Measurements from ENCODE around the gene ASCC2. TPM values are rescaled to one million over a fixed set of nuclear protein-coding genes. Genes with fewer than 3 reads are reported as not detected.
"Not testable (repeated sequence)": the region's sequence is repeated elsewhere in the genome, so short reads cannot be mapped to it uniquely, and the experiment has no call there.

Gene ASCC2
- polyA plus RNA-seq, 4 donors: 38.3 to 80.1 (median 57.9) TPM

DNA sequence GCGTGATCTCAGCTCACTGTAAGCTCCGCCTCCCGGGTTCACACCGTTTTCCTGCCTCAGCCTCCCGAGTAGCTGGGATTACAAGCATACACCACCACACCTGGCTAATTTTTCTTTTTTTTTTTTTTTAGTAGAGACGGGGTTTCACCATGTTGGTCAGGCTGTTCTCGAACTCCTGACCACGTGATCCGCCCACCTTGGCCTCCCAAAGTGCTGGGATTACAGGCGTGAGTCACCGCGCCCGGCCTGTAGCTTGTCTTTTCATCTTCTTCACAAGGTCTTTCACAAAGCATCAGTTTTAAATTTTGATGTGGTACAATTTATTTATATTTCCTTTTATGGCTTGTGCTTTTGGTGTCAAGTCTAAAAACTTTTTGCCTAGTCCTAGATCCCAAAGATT, 27.5 kb upstream of the ASCC2 start:
- DNase-seq; H3K4me1 ChIP-seq (ENCODE audit: control insufficient read depth in 3 of 3, insufficient read depth in 2 of 3, low read depth in 1 of 3, low read length in 2 of 3); H3K36me3 ChIP-seq (ENCODE audit: control insufficient read depth in 3 of 3, insufficient read depth in 2 of 3, low read depth in 1 of 3, low read length in 3 of 3); H3K9me3 ChIP-seq (ENCODE audit: control insufficient read depth in 2 of 2, insufficient read depth in 1 of 2, low read depth in 1 of 2, low read length in 1 of 2); H3K27ac ChIP-seq (ENCODE audit: low read depth in 1 of 3, low read length in 2 of 3); FAIRE-seq; H3K27me3 ChIP-seq (ENCODE audit: control insufficient read depth in 3 of 3, insufficient read depth in 3 of 3, low read length in 3 of 3); H3K4me3 ChIP-seq (ENCODE audit: low read depth in 1 of 3, low read length in 3 of 3): not testable (repeated sequence)
- WGBS, 3 donors: 83 to 90% (median 84%) methylated on average over 12 to 13 of the region's 13 CpGs

- FAIRE-seq (no peak), DNase-seq (no peak)
- Histone ChIP-seq H3K27me3 (ENCODE audit: control insufficient read depth in 3 of 3, insufficient read depth in 3 of 3, low read length in 3 of 3) (no peaks in the 10 kb centered on the region), H3K4me3 (ENCODE audit: low read depth in 1 of 3, low read length in 3 of 3) (no peak overlapping the region), H3K9me3 (ENCODE audit: control insufficient read depth in 2 of 2, insufficient read depth in 1 of 2, low read depth in 1 of 2, low read length in 1 of 2) (no peaks in the 10 kb centered on the region), H3K4me1 (ENCODE audit: control insufficient read depth in 3 of 3, insufficient read depth in 2 of 3, low read depth in 1 of 3, low read length in 2 of 3) (no peaks in the 10 kb centered on the region), H3K27ac (ENCODE audit: low read depth in 1 of 3, low read length in 2 of 3) (no peak overlapping the region), H3K36me3 (ENCODE audit: control insufficient read depth in 3 of 3, insufficient read depth in 2 of 3, low read depth in 1 of 3, low read length in 3 of 3) (no peaks in the 10 kb centered on the region)
- WGBS, 3 donors: 74 to 92% (median 83%) methylated on average over 2 of the region's 2 CpGs
Measured at GRCh38 chr22:29861672-29862297, 23.7 kb upstream of the ASCC2 start.

GRCh38 chr22:29860006-29860766, 22.1 kb upstream of the ASCC2 start:
- Histone ChIP-seq H3K4me1 (ENCODE audit: control insufficient read depth in 3 of 3, insufficient read depth in 2 of 3, low read depth in 1 of 3, low read length in 2 of 3) (no peaks in the 10 kb centered on the region), H3K9me3 (ENCODE audit: control insufficient read depth in 2 of 2, insufficient read depth in 1 of 2, low read depth in 1 of 2, low read length in 1 of 2) (no peaks in the 10 kb centered on the region), H3K27me3 (ENCODE audit: control insufficient read depth in 3 of 3, insufficient read depth in 3 of 3, low read length in 3 of 3) (no peaks in the 10 kb centered on the region), H3K27ac (ENCODE audit: low read depth in 1 of 3, low read length in 2 of 3) (no peak overlapping the region), H3K36me3 (ENCODE audit: control insufficient read depth in 3 of 3, insufficient read depth in 2 of 3, low read depth in 1 of 3, low read length in 3 of 3) (no peaks in the 10 kb centered on the region), H3K4me3 (ENCODE audit: low read depth in 1 of 3, low read length in 3 of 3) (no peak overlapping the region)
- no peak for DNase-seq
- FAIRE-seq: no peak
- WGBS, 3 donors: 71 to 77% (median 75%) methylated on average over 2 of the region's 2 CpGs

DNA sequence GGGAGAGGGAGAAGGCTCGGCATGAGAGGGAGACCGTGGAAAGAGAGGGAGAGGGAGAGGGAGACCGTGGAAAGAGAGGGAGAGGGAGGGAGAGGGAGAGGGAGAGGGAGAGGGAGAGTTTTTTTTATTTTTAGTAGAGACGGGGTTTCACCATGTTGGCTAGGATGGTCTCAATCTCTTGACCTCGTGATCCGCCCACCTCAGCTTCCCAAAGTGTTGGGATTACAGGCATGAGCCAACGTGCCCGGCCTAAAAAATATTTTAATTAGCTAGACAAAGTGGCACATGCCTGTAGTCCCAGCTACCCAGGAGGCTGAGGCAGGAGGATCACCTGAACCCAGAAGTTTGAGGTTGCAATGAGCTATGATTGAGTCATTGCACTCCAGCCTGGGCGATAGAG, 21.0 kb upstream of the ASCC2 start:
- H3K27me3 ChIP-seq (ENCODE audit: control insufficient read depth in 3 of 3, insufficient read depth in 3 of 3, low read length in 3 of 3); H3K36me3 ChIP-seq (ENCODE audit: control insufficient read depth in 3 of 3, insufficient read depth in 2 of 3, low read depth in 1 of 3, low read length in 3 of 3); H3K4me3 ChIP-seq (ENCODE audit: low read depth in 1 of 3, low read length in 3 of 3); DNase-seq; H3K9me3 ChIP-seq (ENCODE audit: control insufficient read depth in 2 of 2, insufficient read depth in 1 of 2, low read depth in 1 of 2, low read length in 1 of 2); H3K4me1 ChIP-seq (ENCODE audit: control insufficient read depth in 3 of 3, insufficient read depth in 2 of 3, low read depth in 1 of 3, low read length in 2 of 3); H3K27ac ChIP-seq (ENCODE audit: low read depth in 1 of 3, low read length in 2 of 3); FAIRE-seq: not testable (repeated sequence)
- WGBS, 3 donors: 81 to 83% (median 82%) methylated on average over 9 of the region's 9 CpGs

DNA sequence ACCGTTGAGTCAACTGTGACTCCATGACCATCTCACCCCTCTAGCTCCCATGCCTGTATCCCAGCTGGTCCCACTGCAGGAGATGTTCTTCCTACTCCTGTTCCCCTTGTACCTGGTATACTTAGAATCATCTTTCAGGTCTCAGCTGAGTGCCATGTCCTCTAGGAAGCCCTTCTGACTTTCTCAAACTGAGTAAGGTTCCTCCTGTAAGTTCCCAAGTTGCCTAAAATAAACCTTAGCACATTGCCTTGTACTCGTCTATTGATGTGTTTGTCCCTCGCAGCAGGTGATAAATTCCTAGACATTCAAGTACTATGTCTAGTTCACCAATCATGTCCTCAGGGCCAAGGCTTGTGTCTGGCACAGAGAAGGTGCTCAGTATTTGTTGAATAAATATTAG, 18.4 kb upstream of the ASCC2 start:
- 58 to 64% (median 60%) methylated on average over 3 of the region's 3 CpGs for WGBS, 3 donors
- H3K27ac ChIP-seq (ENCODE audit: low read depth in 1 of 3, low read length in 2 of 3): no peak overlapping the region
- FAIRE-seq (no peak), DNase-seq (no peak)
- no peaks in the 10 kb centered on the region for H3K9me3 ChIP-seq (ENCODE audit: control insufficient read depth in 2 of 2, insufficient read depth in 1 of 2, low read depth in 1 of 2, low read length in 1 of 2)
- no peaks in the 10 kb centered on the region for H3K36me3 ChIP-seq (ENCODE audit: control insufficient read depth in 3 of 3, insufficient read depth in 2 of 3, low read depth in 1 of 3, low read length in 3 of 3)
- H3K27me3 ChIP-seq (ENCODE audit: control insufficient read depth in 3 of 3, insufficient read depth in 3 of 3, low read length in 3 of 3): no peaks in the 10 kb centered on the region
- H3K4me1 ChIP-seq (ENCODE audit: control insufficient read depth in 3 of 3, insufficient read depth in 2 of 3, low read depth in 1 of 3, low read length in 2 of 3): no peaks in the 10 kb centered on the region
- H3K4me3 ChIP-seq (ENCODE audit: low read depth in 1 of 3, low read length in 3 of 3): no peak overlapping the region

GRCh38 chr22:29855611-29856181, 17.6 kb upstream of the ASCC2 start:
- WGBS, 3 donors: 62 to 72% (median 68%) methylated on average over 10 of the region's 10 CpGs
- DNase-seq (no peak), FAIRE-seq (no peak)

DNA sequence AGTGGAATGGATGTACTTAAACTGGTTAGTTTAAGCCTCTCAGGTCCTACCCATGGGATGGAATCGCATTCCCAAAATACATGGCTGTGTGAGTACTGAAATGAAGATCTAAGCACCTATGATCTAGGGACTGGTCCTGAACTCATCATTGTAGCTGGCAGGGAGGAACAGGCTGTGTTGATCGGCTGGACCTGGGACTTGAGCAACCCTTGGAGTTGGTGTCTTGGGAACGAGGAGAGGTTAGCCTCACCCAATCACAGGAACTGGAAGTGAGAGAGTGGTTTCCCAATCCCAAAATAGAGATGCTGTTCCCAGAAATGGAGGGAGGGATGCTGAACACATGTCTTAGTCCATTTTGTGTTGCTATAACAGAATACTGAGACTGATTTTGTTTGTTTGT, 16.4 kb upstream of the ASCC2 start:
- Histone ChIP-seq H3K36me3 (ENCODE audit: control insufficient read depth in 3 of 3, insufficient read depth in 2 of 3, low read depth in 1 of 3, low read length in 3 of 3) (no peaks in the 10 kb centered on the region), H3K4me1 (ENCODE audit: control insufficient read depth in 3 of 3, insufficient read depth in 2 of 3, low read depth in 1 of 3, low read length in 2 of 3) (no peaks in the 10 kb centered on the region), H3K4me3 (ENCODE audit: low read depth in 1 of 3, low read length in 3 of 3) (no peak overlapping the region), H3K27me3 (ENCODE audit: control insufficient read depth in 3 of 3, insufficient read depth in 3 of 3, low read length in 3 of 3) (no peaks in the 10 kb centered on the region), H3K27ac (ENCODE audit: low read depth in 1 of 3, low read length in 2 of 3) (no peak overlapping the region), H3K9me3 (ENCODE audit: control insufficient read depth in 2 of 2, insufficient read depth in 1 of 2, low read depth in 1 of 2, low read length in 1 of 2) (no peaks in the 10 kb centered on the region)
- WGBS, 3 donors: 71 to 75% (median 72%) methylated on average over 3 of the region's 3 CpGs
- DNase-seq (no peak), FAIRE-seq (no peak)

More at GRCh38 chr22:29855611-29856181, 17.6 kb upstream of the ASCC2 start:
- Histone ChIP-seq H3K27me3 (ENCODE audit: control insufficient read depth in 3 of 3, insufficient read depth in 3 of 3, low read length in 3 of 3) (no peaks in the 10 kb centered on the region), H3K9me3 (ENCODE audit: control insufficient read depth in 2 of 2, insufficient read depth in 1 of 2, low read depth in 1 of 2, low read length in 1 of 2) (no peaks in the 10 kb centered on the region), H3K4me3 (ENCODE audit: low read depth in 1 of 3, low read length in 3 of 3) (no peak overlapping the region), H3K4me1 (ENCODE audit: control insufficient read depth in 3 of 3, insufficient read depth in 2 of 3, low read depth in 1 of 3, low read length in 2 of 3) (no peaks in the 10 kb centered on the region), H3K36me3 (ENCODE audit: control insufficient read depth in 3 of 3, insufficient read depth in 2 of 3, low read depth in 1 of 3, low read length in 3 of 3) (no peaks in the 10 kb centered on the region), H3K27ac (ENCODE audit: low read depth in 1 of 3, low read length in 2 of 3) (no peak overlapping the region)

- DNase-seq (no peak), FAIRE-seq (no peak)
- 53 to 79% (median 73%) methylated on average over 3 of the region's 3 CpGs for WGBS, 3 donors
- no peak overlapping the region for H3K4me3 ChIP-seq (ENCODE audit: low read depth in 1 of 3, low read length in 3 of 3)
- H3K36me3 ChIP-seq (ENCODE audit: control insufficient read depth in 3 of 3, insufficient read depth in 2 of 3, low read depth in 1 of 3, low read length in 3 of 3): no peaks in the 10 kb centered on the region
- no peak overlapping the region for H3K27ac ChIP-seq (ENCODE audit: low read depth in 1 of 3, low read length in 2 of 3)
- H3K27me3 ChIP-seq (ENCODE audit: control insufficient read depth in 3 of 3, insufficient read depth in 3 of 3, low read length in 3 of 3): no peaks in the 10 kb centered on the region
- no peaks in the 10 kb centered on the region for H3K4me1 ChIP-seq (ENCODE audit: control insufficient read depth in 3 of 3, insufficient read depth in 2 of 3, low read depth in 1 of 3, low read length in 2 of 3)
- H3K9me3 ChIP-seq (ENCODE audit: control insufficient read depth in 2 of 2, insufficient read depth in 1 of 2, low read depth in 1 of 2, low read length in 1 of 2): peaks cover 0 to 8% of the 10 kb centered on the region in 2 donors
Measured at GRCh38 chr22:29848111-29848510, 10.0 kb upstream of the ASCC2 start.
